Neuronal stem cell (in vitro differentiated cells): ENCODE measurements around the gene CD151.

Experiments
- DNase-seq: peaks from one replicate; pipeline ENCODE4 v3.0.0-alpha.2; 2013; ENCODE audit warnings: low spot score
- H2AFZ ChIP-seq: one replicate; pipeline ENCODE4 v1.6.1; 2013; ENCODE audit warnings: mild to moderate bottlenecking, low read length, inconsistent platforms
- H2AK5ac ChIP-seq: 2 replicates; pipeline ENCODE4 v1.6.1; 2013; ENCODE audit warnings: low read depth, mild to moderate bottlenecking, inconsistent platforms, low read length, moderate library complexity, mixed read lengths
- H2BK120ac ChIP-seq: 2 replicates; pipeline ENCODE4 v1.6.1; 2013; ENCODE audit warnings: low read depth, mild to moderate bottlenecking, inconsistent platforms, low read length, moderate library complexity, mixed read lengths
- H2BK12ac ChIP-seq: one replicate; pipeline ENCODE4 v1.6.1; 2013; ENCODE audit warnings: low read length, inconsistent platforms
- H2BK15ac ChIP-seq: 2 replicates; pipeline ENCODE4 v1.6.1; 2013; ENCODE audit warnings: mild to moderate bottlenecking, low read length, inconsistent platforms, mixed read lengths
- H2BK5ac ChIP-seq: one replicate; pipeline ENCODE4 v1.6.1; 2013; ENCODE audit warnings: inconsistent platforms, mild to moderate bottlenecking, low read length, moderate library complexity
- H3K14ac ChIP-seq: one replicate; pipeline ENCODE4 v1.6.1; 2013; ENCODE audit warnings: low read length, inconsistent platforms
- H3K18ac ChIP-seq: 2 replicates; pipeline ENCODE4 v1.6.1; 2013; ENCODE audit warnings: low read length, inconsistent platforms
- H3K23ac ChIP-seq: 2 replicates; pipeline ENCODE4 v1.6.1; 2013; ENCODE audit warnings: low read depth, mild to moderate bottlenecking, mixed read lengths, low read length, inconsistent platforms; ENCODE audit not compliant: poor library complexity
- H3K27ac ChIP-seq: replicated peaks from 3 replicates; pipeline ENCODE4 v1.5.1; 2013; ENCODE audit warnings: low read length, inconsistent platforms
- H3K27me3 ChIP-seq, 3 experiments: 2 replicates each; pipeline ENCODE4 v1.6.1; 2013; ENCODE audit warnings: low read length in 3 of 3, mild to moderate bottlenecking in 2 of 3, inconsistent platforms in 1 of 3, low read depth in 1 of 3, mixed read lengths in 1 of 3, moderate library complexity in 1 of 3; ENCODE audit not compliant: control insufficient read depth in 3 of 3, insufficient read depth in 3 of 3
- H3K36me3 ChIP-seq, 2 donors: replicated peaks in 1 of 2; 2 replicates each; pipeline ENCODE4 v1.6.1; 2013; ENCODE audit warnings: low read length in 2 of 2; ENCODE audit not compliant: control insufficient read depth in 2 of 2, insufficient read depth in 2 of 2
- H3K4ac ChIP-seq: 2 replicates; pipeline ENCODE4 v1.6.1; 2013; ENCODE audit warnings: inconsistent platforms, mild to moderate bottlenecking, low read length, moderate library complexity
- H3K4me1 ChIP-seq, 2 donors: 1 replicate in 1 of 2; 2 replicates in 1 of 2; pipeline ENCODE4 v1.6.1; 2013; ENCODE audit warnings: low read length in 2 of 2, low read depth in 1 of 2; ENCODE audit not compliant: control insufficient read depth in 2 of 2, insufficient read depth in 1 of 2
- H3K4me2 ChIP-seq: one replicate; pipeline ENCODE4 v1.6.1; 2013; ENCODE audit warnings: mild to moderate bottlenecking, low read length, inconsistent platforms; ENCODE audit not compliant: insufficient read depth, poor library complexity, severe bottlenecking
- H3K4me3 ChIP-seq, 2 donors: 2 replicates each; pipeline ENCODE4 v1.5.1; 2013; ENCODE audit warnings: low read length in 2 of 2, mild to moderate bottlenecking in 2 of 2, inconsistent platforms in 1 of 2, moderate library complexity in 1 of 2
- H3K79me1 ChIP-seq: one replicate; pipeline ENCODE4 v1.6.1; 2013; ENCODE audit warnings: low read depth, mild to moderate bottlenecking, inconsistent platforms, low read length, moderate library complexity
- H3K9ac ChIP-seq: one replicate; pipeline ENCODE4 v1.6.1; 2013; ENCODE audit warnings: mild to moderate bottlenecking, low read depth, low read length, inconsistent platforms; ENCODE audit not compliant: poor library complexity
- H3K9me3 ChIP-seq, 2 donors: replicated peaks in 1 of 2; 2 replicates each; pipeline versions ENCODE3 to v1.6.1; 2013; ENCODE audit warnings: low read length in 2 of 2, mild to moderate bottlenecking in 2 of 2, inconsistent platforms in 1 of 2, low read depth in 1 of 2, mixed read lengths in 1 of 2, moderate library complexity in 1 of 2; ENCODE audit not compliant: control insufficient read depth in 2 of 2, insufficient read depth in 1 of 2
- H4K8ac ChIP-seq: one replicate; pipeline ENCODE4 v1.6.1; 2013; ENCODE audit warnings: low read depth, mild to moderate bottlenecking, inconsistent platforms, low read length, moderate library complexity
- H4K91ac ChIP-seq: one replicate; pipeline ENCODE4 v1.6.1; 2013; ENCODE audit warnings: low read length, low read depth, mild to moderate bottlenecking, inconsistent platforms; ENCODE audit not compliant: poor library complexity
- WGBS, 2 donors: extraction: QIAGEN DNeasy Blood & Tissue Kit; methylation state at CpG; one replicate each; pipeline ENCODE4 v1.1.7; 2013; ENCODE audit warnings: missing lambda C conversion rate in 2 of 2, mixed read lengths in 1 of 2; ENCODE audit not compliant: insufficient read length in 2 of 2, insufficient replicate concordance in 1 of 2; ENCODE audit errors: extremely low coverage in 2 of 2; 5-methylcytosine and 5-hydroxymethylcytosine counted together

Gene CD151

GRCh38 chr11:871472-871871 is 38.7 kb downstream of the CD151 start:
- no peaks in the 10 kb centered on the region for H3K27me3 ChIP-seq
- peak overlapping the region; percentile 22 for H2BK12ac ChIP-seq
- H2BK120ac ChIP-seq, result no peak overlapping the region
- H3K14ac ChIP-seq, result peak overlapping the region; percentile 47
- H3K9me3 ChIP-seq, result no peaks in the 10 kb centered on the region
- H3K4me1 ChIP-seq, result peaks cover 0 to 4% of the 10 kb centered on the region in 2 donors
- H3K4ac ChIP-seq, result no peak overlapping the region
- H2AK5ac ChIP-seq, result no peak overlapping the region
- WGBS, 2 donors, result no CpG with 5 or more reads among the region's 9 CpGs
- H4K8ac ChIP-seq, result no peak overlapping the region
- peaks cover 12 to 34% of the 10 kb centered on the region in 2 donors for H3K36me3 ChIP-seq
- no peak overlapping the region for H3K18ac ChIP-seq
- H3K9ac ChIP-seq, result no peak overlapping the region
- no peak overlapping the region for H2BK15ac ChIP-seq
- no peak overlapping the region for H3K4me3 ChIP-seq
- peaks cover 5% of the 10 kb centered on the region for H3K79me1 ChIP-seq
- H3K23ac ChIP-seq, result peak overlapping the region; percentile 89
- DNase-seq, result no peak
- no peak overlapping the region for H2AFZ ChIP-seq
- H4K91ac ChIP-seq, result no peak overlapping the region
- no peak overlapping the region for H2BK5ac ChIP-seq
- H3K27ac ChIP-seq, result no peak overlapping the region
- H3K4me2 ChIP-seq, result no peak overlapping the region

GRCh38 chr11:872799-873198 is 40.0 kb downstream of the CD151 start:
- peak overlapping the region; percentile 69 for H2BK5ac ChIP-seq
- no peak overlapping the region for H3K14ac ChIP-seq
- H3K9ac ChIP-seq, result peak overlapping the region; percentile 51
- no peak overlapping the region for H3K27ac ChIP-seq
- H3K4me1 ChIP-seq, result peaks cover 0 to 4% of the 10 kb centered on the region in 2 donors
- H2BK12ac ChIP-seq, result no peak overlapping the region
- no peak overlapping the region for H3K4ac ChIP-seq
- H4K8ac ChIP-seq, result no peak overlapping the region
- no peak overlapping the region for H4K91ac ChIP-seq
- peaks cover 7% of the 10 kb centered on the region for H3K79me1 ChIP-seq
- no peak overlapping the region for H2BK15ac ChIP-seq
- WGBS, 2 donors, result no CpG with 5 or more reads among the region's 9 CpGs
- H2AFZ ChIP-seq, result no peak overlapping the region
- no peak overlapping the region for H2AK5ac ChIP-seq
- H3K4me3 ChIP-seq, result no peak overlapping the region
- no peak overlapping the region for H3K18ac ChIP-seq
- H2BK120ac ChIP-seq, result no peak overlapping the region
- DNase-seq, result no peak
- no peaks in the 10 kb centered on the region for H3K9me3 ChIP-seq
- no peaks in the 10 kb centered on the region for H3K27me3 ChIP-seq
- no peak overlapping the region for H3K4me2 ChIP-seq
- peaks cover 18 to 36% of the 10 kb centered on the region in 2 donors for H3K36me3 ChIP-seq
- peak overlapping the region; percentile 89 for H3K23ac ChIP-seq

GRCh38 chr11:873706-874105 is 41.0 kb downstream of the CD151 start:
- no peak for DNase-seq
- Histone ChIP-seq H3K27me3 (no peaks in the 10 kb centered on the region), H3K23ac (no peak overlapping the region), H3K27ac (no peak overlapping the region), H2AK5ac (no peak overlapping the region), H3K9me3 (no peaks in the 10 kb centered on the region), H3K4me2 (no peak overlapping the region), H4K8ac (no peak overlapping the region), H3K36me3 (peaks cover 18 to 37% of the 10 kb centered on the region in 2 donors), H2AFZ (no peak overlapping the region), H3K79me1 (peaks cover 4% of the 10 kb centered on the region), H2BK15ac (no peak overlapping the region), H3K14ac (no peak overlapping the region), H4K91ac (no peak overlapping the region), H2BK120ac (no peak overlapping the region), H3K4me1 (peaks cover 0 to 4% of the 10 kb centered on the region in 2 donors), H3K9ac (no peak overlapping the region), H2BK5ac (no peak overlapping the region), H3K4me3 (no peak overlapping the region), H2BK12ac (no peak overlapping the region), H3K4ac (no peak overlapping the region), H3K18ac (no peak overlapping the region)
- no CpG with 5 or more reads among the region's 12 CpGs for WGBS, 2 donors

- Histone ChIP-seq H3K9ac (no peak overlapping the region), H3K36me3 (peaks cover 26 to 43% of the 10 kb centered on the region in 2 donors), H3K18ac (no peak overlapping the region), H3K4me1 (peaks cover 0 to under 1% of the 10 kb centered on the region in 2 donors), H2BK12ac (no peak overlapping the region), H3K27me3 (no peaks in the 10 kb centered on the region), H3K14ac (no peak overlapping the region), H3K4me3 (no peak overlapping the region), H4K8ac (no peak overlapping the region), H2AFZ (no peak overlapping the region), H2AK5ac (no peak overlapping the region), H2BK5ac (peak overlapping the region; percentile 17), H3K9me3 (no peaks in the 10 kb centered on the region), H3K23ac (no peak overlapping the region), H3K27ac (no peak overlapping the region), H3K4me2 (no peak overlapping the region), H2BK120ac (no peak overlapping the region), H3K4ac (no peak overlapping the region), H4K91ac (no peak overlapping the region), H2BK15ac (no peak overlapping the region), H3K79me1 (peaks cover 2% of the 10 kb centered on the region)
- no CpG with 5 or more reads among the region's 16 CpGs for WGBS, 2 donors
- no peak for DNase-seq
Measured at GRCh38 chr11:875203-875602, 42.5 kb downstream of the CD151 start.
